ENCODE results near the gene ATP1A2.

ATP1A2 gene

DNA sequence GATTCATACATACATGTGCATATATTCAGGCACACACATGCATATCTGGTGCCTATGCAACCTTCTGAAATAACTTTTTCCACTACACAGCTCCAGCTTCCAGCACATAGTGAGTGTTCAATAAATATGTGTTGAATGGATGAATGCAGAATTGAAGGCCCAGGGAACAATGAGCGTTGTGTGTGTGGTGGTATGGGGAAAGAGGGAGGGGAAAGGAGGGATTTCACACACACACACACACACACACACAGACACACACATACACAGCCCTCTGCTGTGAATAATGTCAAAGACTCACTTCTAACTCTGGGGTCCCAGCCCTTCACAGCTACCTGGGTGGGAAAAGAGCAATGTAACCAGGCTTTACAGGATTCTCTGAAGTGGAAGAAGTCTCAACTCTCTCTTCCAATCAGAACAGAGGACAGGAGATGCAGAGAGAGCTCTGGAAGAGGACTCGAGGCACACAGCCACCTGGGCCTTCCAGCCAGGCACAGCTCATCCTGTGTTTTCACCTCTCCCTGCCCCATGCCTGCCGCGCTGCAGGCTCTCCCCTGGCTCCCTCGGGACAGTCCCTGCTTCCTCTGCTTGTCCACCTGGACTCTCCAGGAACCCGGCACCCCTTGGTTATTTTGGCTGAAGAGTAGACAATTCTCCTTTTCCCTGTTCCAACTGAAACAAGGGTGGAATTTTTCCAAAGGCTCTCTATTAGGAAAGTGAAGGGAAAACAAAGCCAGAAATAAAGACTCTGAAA lies 11.7 kb upstream of the ATP1A2 start:
- Histone ChIP-seq H3K36me3 (no peaks in the 10 kb centered on the region), H3K27me3 (no peaks in the 10 kb centered on the region), H3K9me3 (no peaks in the 10 kb centered on the region), H3K27ac (peak overlapping the region; percentile 39 to 99), H3K4me1 (peaks cover 0 to 44% (median 41%) of the 10 kb centered on the region in 4 donors), H3K4me3 (no peak overlapping the region)
- intact Hi-C loops (cut with DNase I; ENCODE audit: low total_unique reads), result loop anchor here (5.0 to 10.0 kb wide), 2 partner anchors 113 to 151 kb away; no protein-coding TSS in a partner anchor
- DNase-seq, result no peak
- TF ChIP-seq, protein P1, sequence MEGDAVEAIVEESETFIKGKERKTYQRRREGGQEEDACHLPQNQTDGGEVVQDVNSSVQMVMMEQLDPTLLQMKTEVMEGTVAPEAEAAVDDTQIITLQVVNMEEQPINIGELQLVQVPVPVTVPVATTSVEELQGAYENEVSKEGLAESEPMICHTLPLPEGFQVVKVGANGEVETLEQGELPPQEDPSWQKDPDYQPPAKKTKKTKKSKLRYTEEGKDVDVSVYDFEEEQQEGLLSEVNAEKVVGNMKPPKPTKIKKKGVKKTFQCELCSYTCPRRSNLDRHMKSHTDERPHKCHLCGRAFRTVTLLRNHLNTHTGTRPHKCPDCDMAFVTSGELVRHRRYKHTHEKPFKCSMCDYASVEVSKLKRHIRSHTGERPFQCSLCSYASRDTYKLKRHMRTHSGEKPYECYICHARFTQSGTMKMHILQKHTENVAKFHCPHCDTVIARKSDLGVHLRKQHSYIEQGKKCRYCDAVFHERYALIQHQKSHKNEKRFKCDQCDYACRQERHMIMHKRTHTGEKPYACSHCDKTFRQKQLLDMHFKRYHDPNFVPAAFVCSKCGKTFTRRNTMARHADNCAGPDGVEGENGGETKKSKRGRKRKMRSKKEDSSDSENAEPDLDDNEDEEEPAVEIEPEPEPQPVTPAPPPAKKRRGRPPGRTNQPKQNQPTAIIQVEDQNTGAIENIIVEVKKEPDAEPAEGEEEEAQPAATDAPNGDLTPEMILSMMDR (IDR thresholded peaks at IDR 0.05), result no peak

DNA sequence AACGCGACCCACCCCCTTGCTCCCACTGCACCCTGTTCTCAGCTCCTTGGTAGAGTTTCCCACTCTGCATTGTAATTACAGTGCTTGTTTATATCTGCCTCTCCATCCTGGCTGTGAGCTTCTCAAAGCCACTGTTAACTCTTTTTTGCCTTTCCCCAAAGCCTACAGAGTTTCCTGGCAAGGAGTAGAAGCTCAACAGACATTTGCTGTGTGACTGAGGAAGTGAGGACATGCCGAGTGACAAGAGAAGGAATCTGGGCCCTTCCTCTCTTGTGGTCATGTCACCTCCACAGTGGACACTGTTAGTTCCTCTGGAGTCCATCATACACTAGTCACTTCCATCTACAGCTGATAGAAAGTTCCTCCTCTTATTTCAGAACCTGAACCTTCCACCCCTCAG lies 11.1 kb upstream of the ATP1A2 start:
- Histone ChIP-seq H3K27ac (peak overlapping the region; percentile 39 to 99), H3K4me1 (peaks cover 0 to 46% (median 42%) of the 10 kb centered on the region in 4 donors), H3K9me3 (no peaks in the 10 kb centered on the region), H3K36me3 (no peaks in the 10 kb centered on the region), H3K27me3 (no peaks in the 10 kb centered on the region), H3K4me3 (no peak overlapping the region)
- DNase-seq, result no peak
- TF ChIP-seq, protein P1 (IDR thresholded peaks at IDR 0.05), result no peak
- intact Hi-C loops (cut with DNase I; ENCODE audit: low total_unique reads), result loop anchor here (5.0 to 10.0 kb wide), 2 partner anchors 113 to 150 kb away; no protein-coding TSS in a partner anchor

DNA sequence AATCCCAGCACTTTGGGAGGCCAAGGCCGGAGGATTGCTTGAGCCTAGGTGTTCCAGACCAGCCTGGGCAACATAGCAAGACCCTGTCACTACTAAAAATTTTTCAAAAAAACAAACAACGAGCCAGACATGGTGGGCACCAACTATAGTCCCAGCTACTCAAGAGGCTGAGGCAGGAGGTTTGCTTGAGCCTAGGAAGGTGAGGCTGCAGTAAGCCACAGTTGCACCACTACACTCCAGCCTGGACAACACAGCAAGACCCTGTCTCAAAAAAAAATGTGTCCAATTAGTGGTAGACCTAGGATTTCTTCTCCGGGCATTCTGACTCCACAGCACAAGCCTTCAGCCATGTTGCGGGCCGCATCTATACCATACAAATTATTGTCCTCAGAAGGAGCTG lies 10.4 kb upstream of the ATP1A2 start:
- TF ChIP-seq, protein P1 (IDR thresholded peaks at IDR 0.05), result no peak
- Histone ChIP-seq H3K4me3 (no peak overlapping the region), H3K9me3 (no peaks in the 10 kb centered on the region), H3K36me3 (no peaks in the 10 kb centered on the region), H3K4me1 (peaks cover 0 to 47% (median 38%) of the 10 kb centered on the region in 4 donors), H3K27me3 (no peaks in the 10 kb centered on the region), H3K27ac (peak overlapping the region in 1 of 2 donors; percentile 39)
- intact Hi-C loops (cut with DNase I; ENCODE audit: low total_unique reads), result loop anchor here (10.0 kb wide), 1 partner anchor 150 kb away; no protein-coding TSS in a partner anchor
- no peak for DNase-seq

DNA sequence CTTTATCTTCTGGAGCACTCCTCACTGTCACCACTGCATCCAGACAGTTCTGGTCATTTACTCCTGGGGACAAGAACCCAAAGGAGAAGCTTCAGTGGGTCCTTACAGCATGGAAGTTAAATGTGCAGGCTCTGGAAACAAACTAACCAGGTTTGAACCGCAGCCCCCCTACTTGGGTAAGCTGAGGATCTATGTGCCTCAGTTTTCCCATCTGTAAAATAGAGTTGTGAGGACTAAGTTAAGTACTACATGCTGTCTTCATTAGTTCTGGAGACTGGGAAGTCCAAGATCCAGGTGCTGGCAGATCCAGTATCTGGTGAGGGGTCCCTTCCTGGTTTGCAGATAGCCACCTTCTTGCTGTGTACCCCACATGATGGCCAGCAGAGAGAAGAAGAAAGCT lies 8.0 kb upstream of the ATP1A2 start:
- TF ChIP-seq, protein P1 (IDR thresholded peaks at IDR 0.05), result no peak
- Histone ChIP-seq H3K4me1 (peaks cover 0 to 41% (median 23%) of the 10 kb centered on the region in 4 donors), H3K27ac (no peak overlapping the region), H3K4me3 (no peak overlapping the region), H3K9me3 (no peaks in the 10 kb centered on the region), H3K27me3 (no peaks in the 10 kb centered on the region), H3K36me3 (no peaks in the 10 kb centered on the region)
- intact Hi-C loops (cut with DNase I; ENCODE audit: low total_unique reads), result loop anchor here (10.0 kb wide), 1 partner anchor 147 kb away; no protein-coding TSS in a partner anchor
- no peak for DNase-seq

DNA sequence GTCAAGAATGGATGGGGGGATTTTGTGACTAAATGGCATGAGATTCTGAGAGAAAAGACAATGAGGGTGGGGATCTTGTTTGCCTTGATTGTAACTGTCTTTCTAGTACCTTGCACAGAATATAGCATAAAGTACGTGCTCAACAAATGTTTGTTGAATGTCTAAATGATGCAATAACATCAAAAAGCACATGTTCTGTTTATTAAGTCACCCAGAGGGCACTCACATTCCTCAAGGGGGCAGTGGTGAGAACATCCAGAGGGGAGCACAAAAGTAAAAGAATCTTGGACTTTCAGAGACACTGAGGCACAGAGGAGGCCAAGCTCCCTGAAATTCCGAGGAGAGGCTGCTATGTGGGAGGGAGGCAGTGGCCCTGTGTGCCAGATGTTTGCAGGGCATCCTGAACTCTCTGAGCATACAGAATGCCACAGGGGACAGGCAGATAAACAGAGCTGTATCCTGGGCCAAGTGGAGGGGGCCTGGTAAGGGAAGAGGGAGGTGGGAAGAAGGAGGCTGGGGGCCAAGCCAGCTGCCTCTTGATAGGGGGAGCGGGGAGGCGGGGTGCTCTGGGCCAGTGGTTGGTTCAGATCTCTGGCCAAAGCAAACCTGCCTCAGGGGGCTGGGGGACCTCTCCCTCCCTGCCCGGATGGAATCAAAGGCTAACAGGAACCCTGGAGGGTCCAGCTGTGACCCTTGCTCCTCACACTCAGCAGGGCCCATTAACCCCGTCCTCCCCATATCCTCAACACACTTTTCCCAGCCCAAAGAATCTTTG lies 6.5 kb upstream of the ATP1A2 start:
- no peaks in the 10 kb centered on the region for H3K9me3 ChIP-seq
- H3K4me1 ChIP-seq, result peaks cover 0 to 38% (median 22%) of the 10 kb centered on the region in 4 donors
- no peaks in the 10 kb centered on the region for H3K36me3 ChIP-seq
- intact Hi-C loops (cut with DNase I; ENCODE audit: low total_unique reads), result loop anchor here (10.0 kb wide), 1 partner anchor 146 kb away; no protein-coding TSS in a partner anchor
- no peak overlapping the region for H3K27ac ChIP-seq
- DNase-seq, result no peak
- TF ChIP-seq, protein P1 (IDR thresholded peaks at IDR 0.05), result peak; percentile 31 to 39
- H3K4me3 ChIP-seq, result no peak overlapping the region
- no peaks in the 10 kb centered on the region for H3K27me3 ChIP-seq
